Hepatocyte (in vitro differentiated cells): ENCODE measurements around the gene KCNN3.

Source experiments
- EZH2phosphoT487 ChIP-seq: fragments of 200-600 bp; sonication (generic); IDR thresholded peaks from one replicate; pipeline ENCODE4 v1.6.1; 2018; ENCODE audit warnings: antibody characterized with exemption, mild to moderate bottlenecking, low read depth, moderate library complexity; ENCODE audit not compliant: unreplicated experiment, severe bottlenecking
- TF ChIP-seq, protein P1 (sequence below): fragments of 200-600 bp; sonication (generic); IDR thresholded peaks from 2 replicates; pipeline ENCODE4 v1.5.1; 2016; ENCODE audit warnings: antibody characterized with exemption, mild to moderate bottlenecking; ENCODE audit not compliant: poor library complexity

DNA sequence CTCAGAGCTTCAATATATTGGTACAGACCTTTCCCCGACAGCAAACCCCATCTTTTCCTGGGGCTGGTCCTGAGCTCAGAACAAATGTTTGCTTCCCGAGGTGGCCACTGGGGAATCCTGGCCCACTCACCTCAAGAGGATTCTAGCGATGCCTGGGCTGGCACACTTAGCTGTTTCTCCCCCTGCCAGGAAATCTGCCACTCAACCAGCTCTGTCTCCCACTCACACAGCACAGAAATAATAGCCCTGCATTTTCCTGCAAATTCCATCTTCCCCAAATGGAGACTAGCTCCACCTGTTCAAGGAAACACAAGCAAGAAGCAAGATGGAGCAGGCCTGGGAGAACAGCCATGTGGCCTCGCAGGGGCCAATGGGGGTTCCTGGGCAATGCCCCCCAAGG, 21.1 kb downstream of the KCNN3 start:
- TF ChIP-seq, protein P1, sequence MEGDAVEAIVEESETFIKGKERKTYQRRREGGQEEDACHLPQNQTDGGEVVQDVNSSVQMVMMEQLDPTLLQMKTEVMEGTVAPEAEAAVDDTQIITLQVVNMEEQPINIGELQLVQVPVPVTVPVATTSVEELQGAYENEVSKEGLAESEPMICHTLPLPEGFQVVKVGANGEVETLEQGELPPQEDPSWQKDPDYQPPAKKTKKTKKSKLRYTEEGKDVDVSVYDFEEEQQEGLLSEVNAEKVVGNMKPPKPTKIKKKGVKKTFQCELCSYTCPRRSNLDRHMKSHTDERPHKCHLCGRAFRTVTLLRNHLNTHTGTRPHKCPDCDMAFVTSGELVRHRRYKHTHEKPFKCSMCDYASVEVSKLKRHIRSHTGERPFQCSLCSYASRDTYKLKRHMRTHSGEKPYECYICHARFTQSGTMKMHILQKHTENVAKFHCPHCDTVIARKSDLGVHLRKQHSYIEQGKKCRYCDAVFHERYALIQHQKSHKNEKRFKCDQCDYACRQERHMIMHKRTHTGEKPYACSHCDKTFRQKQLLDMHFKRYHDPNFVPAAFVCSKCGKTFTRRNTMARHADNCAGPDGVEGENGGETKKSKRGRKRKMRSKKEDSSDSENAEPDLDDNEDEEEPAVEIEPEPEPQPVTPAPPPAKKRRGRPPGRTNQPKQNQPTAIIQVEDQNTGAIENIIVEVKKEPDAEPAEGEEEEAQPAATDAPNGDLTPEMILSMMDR: no peak
- TF ChIP-seq EZH2phosphoT487: no peak
